Measurements from ENCODE around the gene DCTN3.

GRCh38 chr9:34647084-34647403 lies 26.7 kb upstream of the DCTN3 start:
- TF ChIP-seq CTCF (IDR thresholded peaks at IDR 0.05) (no peak), POLR2A (IDR thresholded peaks at IDR 0.05) (no peak)
